Fibroblast of lung (primary cell): Measurements from ENCODE around the gene EZH1.

Experiments
- CTCF ChIP-seq, 2 donors: IDR thresholded peaks in 1 of 2; conservative IDR thresholded peaks in 1 of 2; 1 replicate in 1 of 2; 2 replicates in 1 of 2; pipeline ENCODE4 v1.5.1; 2011 to 2012; ENCODE audit warnings: low read length in 2 of 2, control low read depth in 1 of 2, inconsistent platforms in 1 of 2, low read depth in 1 of 2, mild to moderate bottlenecking in 1 of 2
- EZH2 ChIP-seq: IDR thresholded peaks from 2 replicates; pipeline ENCODE4 v1.5.1; 2012; ENCODE audit warnings: low read length, control low read depth, mild to moderate bottlenecking; ENCODE audit errors: missing control alignments

- no peak for TF ChIP-seq CTCF (conservative IDR thresholded peaks at IDR 0.05 in 1 of 2, IDR thresholded peaks at IDR 0.05 in 1 of 2; ENCODE audit: low read depth in 1 of 2, low read length in 2 of 2)
- TF ChIP-seq EZH2, result no peak
Observed at GRCh38 chr17:42779936-42780850, 35.4 kb upstream of the EZH1 start, which contains the start of gene WNK4.
